SK-N-SH (cell line): ENCODE results near the gene AUTS2. TPM values are rescaled to one million over a fixed set of nuclear protein-coding genes. Genes with fewer than 3 reads are reported as not detected.
A peak's percentile ranks its signal among the peaks of the same experiment; 100 is the strongest.

Experiments
- CTCF ChIA-PET: fragments of 300-600, 350-600 bp; formaldehyde crosslinking; extraction: SDS; loops from one replicate; lab custom pipeline; 2021; lab: Yijun Ruan, JAX
- POLR2A ChIA-PET: fragments of 350-600 bp; sonication (Branson Sonifier 250); formaldehyde crosslinking; extraction: SDS; loops from one replicate; lab custom pipeline; 2020; ENCODE audit warnings: antibody characterized with exemption, inconsistent platforms; lab: Yijun Ruan, JAX
- DNase-seq: peaks from one replicate; pipeline ENCODE4 v3.0.0; 2012
- H2AFZ ChIP-seq: fragments of 200-600 bp; sonication (generic); 2 replicates; pipeline ENCODE4 v1.8.1; 2016; ENCODE audit warnings: antibody characterized with exemption, mild to moderate bottlenecking, low read depth
- H3F3A ChIP-seq: fragments of 200-600 bp; sonication (generic); replicated peaks from 2 replicates; pipeline ENCODE3; 2016; ENCODE audit warnings: antibody characterized with exemption, mild to moderate bottlenecking; ENCODE audit not compliant: insufficient read depth
- H3K27ac ChIP-seq, 2 experiments: fragments of 200-500 bp in 1 of 2; fragments of 200-600 bp in 1 of 2; sonication (Bioruptor generic) in 1 of 2; sonication (generic), shearing (Covaris generic) in 1 of 2; 2 replicates each; pipeline versions ENCODE4 v1.5.1 to v1.6.1; 2014 to 2016; ENCODE audit warnings: low read depth in 2 of 2, inconsistent platforms in 1 of 2, low read length in 1 of 2, mild to moderate bottlenecking in 1 of 2, mixed read lengths in 1 of 2
- H3K27me3 ChIP-seq: fragments of 200-600 bp; sonication (generic), shearing (Covaris generic); 2 replicates; pipeline ENCODE4 v1.6.1; 2016; ENCODE audit warnings: mixed run types; ENCODE audit not compliant: insufficient read depth
- H3K36me3 ChIP-seq, 2 experiments: fragments of 200-500 bp in 1 of 2; fragments of 200-600 bp in 1 of 2; sonication (Bioruptor generic) in 1 of 2; sonication (generic) in 1 of 2; replicated peaks in 1 of 2; 2 replicates each; pipeline versions ENCODE3 to v1.5.1; 2014 to 2016; ENCODE audit warnings: low read length in 1 of 2, mild to moderate bottlenecking in 1 of 2; ENCODE audit not compliant: insufficient read depth in 2 of 2, control insufficient read depth in 1 of 2
- H3K4me1 ChIP-seq, 2 experiments: fragments of 200-500 bp in 1 of 2; fragments of 200-600 bp in 1 of 2; sonication (Bioruptor generic) in 1 of 2; sonication (generic), shearing (Covaris generic) in 1 of 2; 2 replicates each; pipeline versions ENCODE4 v1.5.1 to v1.6.1; 2014 to 2016; ENCODE audit warnings: low read depth in 1 of 2, low read length in 1 of 2, mixed run types in 1 of 2; ENCODE audit not compliant: insufficient read depth in 2 of 2, control insufficient read depth in 1 of 2
- H3K4me2 ChIP-seq: fragments of 200-600 bp; sonication (generic), shearing (Covaris generic); 2 replicates; pipeline ENCODE4 v1.6.1; 2017; ENCODE audit warnings: mixed run types
- H3K4me3 ChIP-seq, 2 experiments: fragments of 200-500 bp in 1 of 2; fragments of 200-600 bp in 1 of 2; sonication (Bioruptor generic) in 1 of 2; sonication (generic), shearing (Covaris generic) in 1 of 2; 2 replicates each; pipeline versions ENCODE4 v1.5.1 to v1.8.1; 2014 to 2016; ENCODE audit warnings: low read depth in 2 of 2, inconsistent platforms in 1 of 2, low read length in 1 of 2, mild to moderate bottlenecking in 1 of 2, mixed read lengths in 1 of 2, moderate library complexity in 1 of 2
- H3K79me2 ChIP-seq: fragments of 200-600 bp; sonication (generic); 2 replicates; pipeline ENCODE4 v1.8.1; 2017; ENCODE audit warnings: mild to moderate bottlenecking; ENCODE audit not compliant: insufficient read depth
- H3K9ac ChIP-seq: fragments of 200-600 bp; sonication (generic); 2 replicates; pipeline ENCODE4 v1.6.1; 2017; ENCODE audit warnings: mixed run types
- H3K9me2 ChIP-seq: fragments of 200-600 bp; sonication (generic); 2 replicates; pipeline ENCODE4 v1.6.1; 2017; ENCODE audit warnings: mixed run types
- H3K9me3 ChIP-seq: fragments of 200-600 bp; sonication (generic); 2 replicates; pipeline ENCODE4 v1.6.1; 2017; ENCODE audit warnings: mixed run types, mild to moderate bottlenecking, moderate library complexity
- H4K20me1 ChIP-seq: fragments of 200-600 bp; sonication (generic); 2 replicates; pipeline ENCODE4 v1.6.1; 2017; ENCODE audit warnings: mild to moderate bottlenecking, mixed run types; ENCODE audit not compliant: insufficient read depth
- CHD2 ChIP-seq: fragments of 150-350 bp; IDR thresholded peaks from 2 replicates; pipeline ENCODE4 v1.6.1; 2018; ENCODE audit warnings: low read length; ENCODE audit not compliant: partially characterized antibody
- FOSL2 ChIP-seq: IDR thresholded peaks from 2 replicates; pipeline ENCODE4 v1.4.0; 2012; ENCODE audit warnings: low read depth, mild to moderate bottlenecking, moderate library complexity, borderline replicate concordance
- GATA2 ChIP-seq: sonication (generic); formaldehyde crosslinking; IDR thresholded peaks from 2 replicates; pipeline ENCODE4 v1.5.0; 2020; ENCODE audit warnings: mild to moderate bottlenecking, missing genetic modification reagents
- IRF3 ChIP-seq: fragments of 150-350 bp; IDR thresholded peaks from 2 replicates; pipeline ENCODE4 v1.6.1; 2016; ENCODE audit warnings: mild to moderate bottlenecking, low read depth, low read length
- JUND ChIP-seq: IDR thresholded peaks from 2 replicates; pipeline ENCODE4 v1.4.0; 2012
- MAX ChIP-seq: IDR thresholded peaks from 2 replicates; pipeline ENCODE4 v1.4.0; 2012; ENCODE audit warnings: low read depth
- MEF2A ChIP-seq: IDR thresholded peaks from 2 replicates; pipeline ENCODE4 v1.4.0; 2012; ENCODE audit warnings: low read depth, borderline replicate concordance
- NFIC ChIP-seq: IDR thresholded peaks from 2 replicates; pipeline ENCODE4 v1.4.0; 2012; ENCODE audit warnings: borderline replicate concordance
- NRF1 ChIP-seq: IDR thresholded peaks from 2 replicates; pipeline ENCODE4 v1.6.1; 2012; ENCODE audit warnings: low read depth, mild to moderate bottlenecking, low read length
- PBX3 ChIP-seq: IDR thresholded peaks from 2 replicates; pipeline ENCODE4; 2012
- RAD21 ChIP-seq: IDR thresholded peaks from 2 replicates; pipeline ENCODE4 v1.6.1; 2012; ENCODE audit warnings: mild to moderate bottlenecking, low read length
- RCOR1 ChIP-seq: fragments of 150-350 bp; IDR thresholded peaks from 2 replicates; pipeline ENCODE4 v1.6.1; 2017; ENCODE audit warnings: antibody characterized with exemption, low read length
- REST ChIP-seq: IDR thresholded peaks from 2 replicates; pipeline ENCODE4 v1.6.1; 2012; ENCODE audit warnings: mild to moderate bottlenecking, low read depth, low read length, moderate library complexity
- RFX5 ChIP-seq: IDR thresholded peaks from 2 replicates; pipeline ENCODE4 v1.6.1; 2012; ENCODE audit warnings: mild to moderate bottlenecking, improper control_type of control experiment, low read length
- SMC3 ChIP-seq: IDR thresholded peaks from 2 replicates; pipeline ENCODE4 v1.6.1; 2012; ENCODE audit warnings: low read depth, low read length, improper control_type of control experiment
- TCF12 ChIP-seq: IDR thresholded peaks from 2 replicates; pipeline ENCODE4 v1.4.0; 2012
- ZBTB33 ChIP-seq: IDR thresholded peaks from 2 replicates; pipeline ENCODE4 v1.4.0; 2012; ENCODE audit warnings: low read depth, borderline replicate concordance
- WGBS: methylation state at CpG from one replicate; pipeline ENCODE4 v1.1.6; 2017; ENCODE audit warnings: low lambda C conversion rate; 5-methylcytosine and 5-hydroxymethylcytosine counted together
- polyA plus RNA-seq, 3 experiments: library from polyadenylated mRNA; depleted of rRNA; stranded (reverse); fragments of >200 nt; gene quantifications; 2 replicates each; pipeline ENCODE4 v1.2.3, GENCODE V29; 2012

AUTS2 gene
- polyA plus RNA-seq, 1 of the 3 experiments (the other 2 are of a cell fraction), result 15.6 TPM

- H3K9me2 ChIP-seq, result no peaks in the 10 kb centered on the region
- H3K4me3 ChIP-seq, result no peak overlapping the region
- peaks cover 18% of the 10 kb centered on the region; the same call in 1 of the 2 replicates for H3K79me2 ChIP-seq
- no peaks in the 10 kb centered on the region for H3K36me3 ChIP-seq
- no peak overlapping the region for H3K27ac ChIP-seq
- H3K27me3 ChIP-seq, result no peaks in the 10 kb centered on the region
- WGBS, result 87% methylated on average over 2 of the region's 2 CpGs
- H2AFZ ChIP-seq, result no peak overlapping the region
- H3F3A ChIP-seq, result no peaks in the 10 kb centered on the region
- peaks cover 61% of the 10 kb centered on the region for H4K20me1 ChIP-seq
- ChIA-PET CTCF (interaction anchor here (0.5 to 1.3 kb wide), 2 partner anchors 21 to 309 kb away, joined by 3 read pairs; no protein-coding TSS in a partner anchor), POLR2A (no interaction called here)
- no peak overlapping the region for H3K9ac ChIP-seq
- no peak overlapping the region for H3K4me2 ChIP-seq
- peaks cover 7 to 14% of the 10 kb centered on the region in 2 experiments for H3K4me1 ChIP-seq
- TF ChIP-seq GATA2 (no peak), PBX3 (no peak), RCOR1 (no peak), FOSL2 (peak; percentile 27; the same call in 1 of the 2 replicates), RFX5 (no peak), JUND (peak; percentile 28; the same call in 1 of the 2 replicates), TCF12 (no peak), IRF3 (no peak), CHD2 (no peak), MAX (no peak), NFIC (peak; percentile 63), SMC3 (no peak), REST (no peak), NRF1 (no peak), MEF2A (no peak), ZBTB33 (no peak), RAD21 (no peak)
- no peaks in the 10 kb centered on the region for H3K9me3 ChIP-seq
- DNase-seq, result no peak
Observed at GRCh38 chr7:69708857-69709256, 110.6 kb downstream of the AUTS2 start.
